Activated naive CD4-positive, alpha-beta T cell (primary cell): ENCODE measurements around the gene UACA.

Source experiments
- DNase-seq, 4 experiments: peaks; one replicate each; lab custom pipeline; 2025; lab: John Stamatoyannopoulos, UW

The UACA gene

GRCh38 chr15:70788114-70789049, 25.0 kb upstream of the UACA start:
- no peak for DNase-seq

GRCh38 chr15:70786996-70787395, 23.6 kb upstream of the UACA start:
- no peak for DNase-seq

- DNase-seq = no peak
These were observed 20.3 kb upstream of the UACA start for GRCh38 chr15:70783610-70784022.

- no peak for DNase-seq
These were observed 19.7 kb upstream of the UACA start for GRCh38 chr15:70783041-70783440.

GRCh38 chr15:70781236-70781635, 17.9 kb upstream of the UACA start:
- DNase-seq = no peak

- no peak for DNase-seq
These were observed 15.1 kb upstream of the UACA start for GRCh38 chr15:70778258-70779076.

GRCh38 chr15:70777170-70777926, 14.0 kb upstream of the UACA start:
- DNase-seq = no peak

- DNase-seq = no peak
These were observed 11.8 kb upstream of the UACA start for GRCh38 chr15:70775160-70775559.

GRCh38 chr15:70772402-70772801, 9.0 kb upstream of the UACA start:
- no peak for DNase-seq

GRCh38 chr15:70770863-70771262, 7.5 kb upstream of the UACA start:
- no peak for DNase-seq

GRCh38 chr15:70768257-70768883, 5.0 kb upstream of the UACA start:
- DNase-seq = no peak

GRCh38 chr15:70767667-70768066, 4.3 kb upstream of the UACA start:
- DNase-seq = no peak

- no peak for DNase-seq
These were observed 3.2 kb upstream of the UACA start for GRCh38 chr15:70766597-70766996.

- no peak for DNase-seq
These were observed 2.3 kb upstream of the UACA start for GRCh38 chr15:70765504-70766281.

- DNase-seq = no peak
These were observed 782 bp upstream of the UACA start for GRCh38 chr15:70763950-70764730.

- no peak for DNase-seq
These were observed 764 bp downstream of the UACA start for GRCh38 chr15:70762469-70763119.

GRCh38 chr15:70761931-70762468, 1.4 kb downstream of the UACA start:
- DNase-seq = no peak

- no peak for DNase-seq
These were observed 2.3 kb downstream of the UACA start for GRCh38 chr15:70761046-70761445.

- DNase-seq = no peak
These were observed 4.4 kb downstream of the UACA start for GRCh38 chr15:70758790-70759462.
